ENCODE measurements around the gene DTNBP1. TPM values are rescaled to one million over a fixed set of nuclear protein-coding genes. Genes with fewer than 3 reads are reported as not detected.

DTNBP1 gene
- total and polyA plus RNA-seq, 2 of the 13 experiments (the other 11 are each of a cell fraction or from before 2014, with no cell fraction given): 6.6 to 19.1 TPM

DNA sequence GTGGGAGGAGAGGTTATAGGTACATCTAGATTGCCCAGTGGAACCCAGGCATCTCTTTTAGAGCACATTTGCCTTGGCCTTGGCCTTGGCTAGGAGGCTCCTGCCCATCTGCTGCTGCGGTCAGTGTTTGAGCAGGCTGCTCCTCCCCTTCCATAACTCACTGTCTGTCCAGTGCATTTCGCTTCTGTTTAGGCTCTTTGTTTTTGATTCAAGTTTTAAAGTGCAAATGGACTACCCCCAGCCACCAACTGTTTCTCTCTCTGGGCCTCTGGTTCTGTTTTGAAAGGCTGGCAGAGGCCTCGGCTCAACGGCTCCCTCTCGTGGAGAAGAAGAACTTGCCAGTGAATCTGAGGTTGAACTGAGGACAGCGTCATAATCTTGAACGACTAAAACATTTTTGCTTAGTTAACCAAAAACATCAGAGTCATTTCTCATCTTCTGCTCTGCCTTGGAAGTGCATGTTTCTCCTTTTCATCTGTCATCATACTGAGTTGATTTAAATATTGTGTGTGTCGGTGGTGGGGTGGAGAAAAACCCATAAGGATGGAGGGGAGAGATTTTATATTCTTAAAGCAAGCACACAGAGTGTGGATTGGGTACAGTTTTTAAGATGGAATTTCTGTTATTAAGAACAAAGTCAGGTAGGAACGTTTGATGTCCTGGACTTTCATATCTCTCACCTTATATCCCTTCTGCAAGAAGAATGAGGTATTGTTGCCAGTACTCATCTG is 171.4 kb downstream of the DTNBP1 start (continued):
- no peak for TF ChIP-seq ZNF296 (CRISPR knock-in tag; conservative IDR thresholded peaks at IDR 0.05)
- TF ChIP-seq, protein P1, sequence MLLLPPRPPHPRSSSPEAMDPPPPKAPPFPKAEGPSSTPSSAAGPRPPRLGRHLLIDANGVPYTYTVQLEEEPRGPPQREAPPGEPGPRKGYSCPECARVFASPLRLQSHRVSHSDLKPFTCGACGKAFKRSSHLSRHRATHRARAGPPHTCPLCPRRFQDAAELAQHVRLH (CRISPR knock-in tag; IDR thresholded peaks at IDR 0.05; ENCODE audit: borderline replicate concordance, low read depth): no peak
- TF ChIP-seq EEA1 (CRISPR knock-in tag; IDR thresholded peaks at IDR 0.05; ENCODE audit: borderline replicate concordance): no peak
- no peak for TF ChIP-seq SRSF9 (IDR thresholded peaks at IDR 0.05; ENCODE audit: borderline replicate concordance, insufficient read depth, low read depth, low read length, poor library complexity, severe bottlenecking)
- TF ChIP-seq SNRNP70 (IDR thresholded peaks at IDR 0.05; ENCODE audit: low read depth, low read length): no peak
- no peak for TF ChIP-seq HNF4G (IDR thresholded peaks at IDR 0.05; ENCODE audit: borderline replicate concordance, low read depth, low read length)
- TF ChIP-seq HNF4G (CRISPR knock-in tag; IDR thresholded peaks at IDR 0.05; ENCODE audit: borderline replicate concordance, low read depth): no peak
- no peak for TF ChIP-seq CHD4 (IDR thresholded peaks at IDR 0.05; ENCODE audit: borderline replicate concordance, low read length)
- no peak for TF ChIP-seq NFE2 (CRISPR knock-in tag; IDR thresholded peaks at IDR 0.05)
- peak; percentile 49; the same call in 1 of the 2 replicates for TF ChIP-seq FOXA3 (CRISPR knock-in tag; IDR thresholded peaks at IDR 0.05)
- no peak for TF ChIP-seq ZSCAN12 (CRISPR knock-in tag; IDR thresholded peaks at IDR 0.05)
- no peak for TF ChIP-seq MAFF (IDR thresholded peaks at IDR 0.05; ENCODE audit: low read depth, low read length)
- peak; percentile 27; the same call in 1 of the 2 replicates for TF ChIP-seq ZFY (CRISPR knock-in tag; IDR thresholded peaks at IDR 0.05)
- no peak for TF ChIP-seq BHLHE40 (IDR thresholded peaks at IDR 0.05; ENCODE audit: low read length)
- TF ChIP-seq PHB2 (IDR thresholded peaks at IDR 0.05; ENCODE audit: partially characterized antibody): no peak
- no peak for TF ChIP-seq SNAI1 (CRISPR knock-in tag; IDR thresholded peaks at IDR 0.05; ENCODE audit: borderline replicate concordance)
- TF ChIP-seq ZNF274 (CRISPR knock-in tag; IDR thresholded peaks at IDR 0.05): no peak
- 0 out of 2 replicates have a peak, but pooled peaks have one; percentile 50 for TF ChIP-seq KDM2A (CRISPR knock-in tag; IDR thresholded peaks at IDR 0.05; ENCODE audit: borderline replicate concordance, low read depth)
- TF ChIP-seq CENPT (CRISPR knock-in tag; IDR thresholded peaks at IDR 0.05; ENCODE audit: low read depth): no peak
- TF ChIP-seq PAF1 (CRISPR knock-in tag; IDR thresholded peaks at IDR 0.05): no peak
- peak; percentile 45; the same call in 1 of the 2 replicates for TF ChIP-seq RERE (CRISPR knock-in tag; IDR thresholded peaks at IDR 0.05; ENCODE audit: low read depth)
- TF ChIP-seq ZFP36L1 (CRISPR knock-in tag; IDR thresholded peaks at IDR 0.05): no peak
- no peak for TF ChIP-seq ZNF761 (CRISPR knock-in tag; conservative IDR thresholded peaks at IDR 0.05)
- TF ChIP-seq ATF7 (IDR thresholded peaks at IDR 0.05): no peak
- TF ChIP-seq ATF7 (CRISPR knock-in tag; IDR thresholded peaks at IDR 0.05): no peak
- TF ChIP-seq FOXC1 (CRISPR knock-in tag; IDR thresholded peaks at IDR 0.05; ENCODE audit: borderline replicate concordance): no peak
- no peak for TF ChIP-seq RFX1 (IDR thresholded peaks at IDR 0.05)

Measured in HepG2 (cell line).